Keratinocyte (primary cell): Measurements from ENCODE around the gene KDM8. TPM values are rescaled to one million over a fixed set of nuclear protein-coding genes. Genes with fewer than 3 reads are reported as not detected.

Experiments used
- DNase-seq: peaks from one replicate; pipeline ENCODE4 v3.0.0-alpha.2; 2011; ENCODE audit warnings: low read depth, missing footprints, low spot score
- FAIRE-seq: peaks from 2 replicates; lab custom pipeline; 2011; peaks lifted over from hg19 to GRCh38; lab: Jason Lieb, UNC
- H2AFZ ChIP-seq: 2 replicates; pipeline ENCODE4 v1.6.0; 2012; ENCODE audit warnings: low read length, control low read depth, inconsistent platforms; ENCODE audit not compliant: control insufficient read depth
- H3K27ac ChIP-seq: 2 replicates; pipeline ENCODE4 v1.5.1; 2011; ENCODE audit warnings: low read length; ENCODE audit not compliant: control insufficient read depth, insufficient read depth
- H3K27me3 ChIP-seq: 3 replicates; pipeline ENCODE4 v1.6.0; 2011; ENCODE audit warnings: low read length; ENCODE audit not compliant: control insufficient read depth, insufficient read depth; ENCODE audit errors: extremely low read depth
- H3K36me3 ChIP-seq, 2 experiments: 2 replicates in 1 of 2; 3 replicates in 1 of 2; pipeline ENCODE4 v1.5.1; 2011; ENCODE audit warnings: low read length in 2 of 2, mild to moderate bottlenecking in 1 of 2; ENCODE audit not compliant: control insufficient read depth in 2 of 2, insufficient read depth in 2 of 2; ENCODE audit errors: extremely low read depth in 1 of 2
- H3K4me1 ChIP-seq: 3 replicates; pipeline ENCODE4 v1.5.1; 2011; ENCODE audit warnings: low read length; ENCODE audit not compliant: control insufficient read depth, insufficient read depth; ENCODE audit errors: extremely low read depth
- H3K4me2 ChIP-seq: 3 replicates; pipeline ENCODE4 v1.6.0; 2011; ENCODE audit warnings: low read depth, low read length; ENCODE audit not compliant: control insufficient read depth, insufficient read depth; ENCODE audit errors: extremely low read depth
- H3K4me3 ChIP-seq, 3 experiments: fragments of 200-600 bp in 1 of 3; sonication (generic) in 1 of 3; 2 replicates in 2 of 3; 3 replicates in 1 of 3; pipeline ENCODE4 v1.5.1; 2011 to 2016; ENCODE audit warnings: low read length in 3 of 3, mild to moderate bottlenecking in 3 of 3, control low read depth in 2 of 3, inconsistent platforms in 1 of 3, low read depth in 1 of 3, mixed read lengths in 1 of 3, mixed run types in 1 of 3, moderate library complexity in 1 of 3; ENCODE audit not compliant: control insufficient read depth in 2 of 3, insufficient read depth in 2 of 3; ENCODE audit errors: extremely low read depth in 1 of 3
- H3K79me2 ChIP-seq: 2 replicates; pipeline ENCODE4 v1.6.0; 2012; ENCODE audit warnings: low read length; ENCODE audit not compliant: control insufficient read depth, insufficient read depth
- H3K9ac ChIP-seq: 3 replicates; pipeline ENCODE4 v1.6.0; 2011; ENCODE audit warnings: low read length; ENCODE audit not compliant: control insufficient read depth, insufficient read depth; ENCODE audit errors: extremely low read depth
- H3K9me1 ChIP-seq: 3 replicates; pipeline ENCODE4 v1.6.0; 2011; ENCODE audit warnings: low read length; ENCODE audit not compliant: control insufficient read depth, insufficient read depth; ENCODE audit errors: extremely low read depth
- H3K9me3 ChIP-seq: 2 replicates; pipeline ENCODE4 v1.5.1; 2012; ENCODE audit warnings: low read depth, low read length; ENCODE audit not compliant: control insufficient read depth
- H4K20me1 ChIP-seq: 3 replicates; pipeline ENCODE4 v1.6.0; 2011; ENCODE audit warnings: low read length; ENCODE audit not compliant: control insufficient read depth, insufficient read depth; ENCODE audit errors: extremely low read depth
- EZH2 ChIP-seq: IDR thresholded peaks from one replicate; pipeline ENCODE4 v1.6.1; 2012; ENCODE audit warnings: inconsistent platforms, mild to moderate bottlenecking, low read length, moderate library complexity
- dilution Hi-C: fragments of 300-500 bp; cut with MboI; formaldehyde crosslinking; loops from one replicate; pipeline ENCODE4 v1.7.0; 2020; ENCODE audit warnings: low sequenced_read_pairs; ENCODE audit not compliant: extremely low pct_ligation_motif_present
- polyA plus RNA-seq, 5 experiments: library from polyadenylated mRNA; depleted of rRNA in 3 of 5; stranded (reverse) in 3 of 5; stranded (forward) in 1 of 5; unstranded in 1 of 5; fragments of >200 nt; gene quantifications; 1 replicate in 1 of 5; 2 replicates in 3 of 5; 3 replicates in 1 of 5; pipeline versions ENCODE4 v1.2.1 to v1.2.3, GENCODE V29; 2011 to 2012; ENCODE audit warnings: missing spikeins in 2 of 5, low read depth in 1 of 5, low replicate concordance in 1 of 5
- TF ChIP-seq, protein P1 (sequence below), 3 experiments: IDR thresholded peaks in 1 of 3; conservative IDR thresholded peaks in 1 of 3; optimal IDR thresholded peaks in 1 of 3; 2 replicates in 2 of 3; 3 replicates in 1 of 3; pipeline versions ENCODE3 to v1.5.1; 2011; ENCODE audit warnings: low read length in 3 of 3, mild to moderate bottlenecking in 3 of 3, moderate library complexity in 2 of 3, control low read depth in 1 of 3, inconsistent platforms in 1 of 3; ENCODE audit not compliant: insufficient read depth in 2 of 3; ENCODE audit errors: extremely low read depth in 1 of 3

KDM8 gene
- polyA plus RNA-seq, 1 donor (not counting 4 experiments of a cell fraction or from before 2014, with no cell fraction given) = 1.5 TPM

DNA sequence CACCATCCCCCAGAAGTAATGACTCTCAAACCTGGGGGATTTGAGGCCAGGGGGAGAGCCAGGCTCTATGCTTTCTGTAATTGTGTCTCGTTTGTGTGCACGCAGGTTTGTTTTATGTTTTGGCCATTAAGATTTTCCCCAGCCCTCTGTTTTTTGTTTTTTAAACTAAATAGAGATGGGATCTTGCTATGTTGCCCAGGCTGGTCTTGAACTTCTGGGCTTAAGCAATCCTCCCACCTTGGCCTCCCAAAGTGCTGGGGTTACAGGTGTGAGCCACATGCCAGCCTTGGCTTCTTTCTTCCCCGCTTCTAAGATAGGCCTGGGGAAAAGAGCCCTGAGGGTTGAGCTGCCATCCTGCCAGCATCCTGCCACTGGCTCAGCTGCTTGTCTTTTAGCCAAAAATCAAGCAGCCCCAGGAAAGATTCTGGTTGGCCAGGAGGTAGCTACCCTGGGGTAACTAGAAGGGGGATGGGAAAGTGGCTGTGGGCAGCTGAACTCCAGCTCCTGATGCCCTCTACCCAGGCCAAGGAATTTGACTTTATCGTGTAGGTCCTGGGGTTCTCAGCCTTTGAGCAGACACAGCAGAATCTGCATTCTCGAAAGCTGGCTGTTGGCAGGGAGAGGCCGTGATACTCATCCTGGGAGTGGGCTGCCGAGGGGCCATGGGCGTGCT lies 18.4 kb downstream of the KDM8 start:
- dilution Hi-C loops = no loop called here
- Histone ChIP-seq H3K4me3 (no peak overlapping the region), H3K36me3 (peaks cover 6 to 20% of the 10 kb centered on the region in 2 experiments), H4K20me1 (no peaks in the 10 kb centered on the region), H3K27ac (no peak overlapping the region), H3K9me3 (no peaks in the 10 kb centered on the region), H2AFZ (no peak overlapping the region), H3K4me2 (no peak overlapping the region), H3K79me2 (no peaks in the 10 kb centered on the region), H3K9me1 (no peaks in the 10 kb centered on the region), H3K4me1 (peaks cover 7% of the 10 kb centered on the region), H3K27me3 (no peaks in the 10 kb centered on the region), H3K9ac (no peak overlapping the region)
- no peak for FAIRE-seq
- no peak for DNase-seq
- TF ChIP-seq, protein P1, sequence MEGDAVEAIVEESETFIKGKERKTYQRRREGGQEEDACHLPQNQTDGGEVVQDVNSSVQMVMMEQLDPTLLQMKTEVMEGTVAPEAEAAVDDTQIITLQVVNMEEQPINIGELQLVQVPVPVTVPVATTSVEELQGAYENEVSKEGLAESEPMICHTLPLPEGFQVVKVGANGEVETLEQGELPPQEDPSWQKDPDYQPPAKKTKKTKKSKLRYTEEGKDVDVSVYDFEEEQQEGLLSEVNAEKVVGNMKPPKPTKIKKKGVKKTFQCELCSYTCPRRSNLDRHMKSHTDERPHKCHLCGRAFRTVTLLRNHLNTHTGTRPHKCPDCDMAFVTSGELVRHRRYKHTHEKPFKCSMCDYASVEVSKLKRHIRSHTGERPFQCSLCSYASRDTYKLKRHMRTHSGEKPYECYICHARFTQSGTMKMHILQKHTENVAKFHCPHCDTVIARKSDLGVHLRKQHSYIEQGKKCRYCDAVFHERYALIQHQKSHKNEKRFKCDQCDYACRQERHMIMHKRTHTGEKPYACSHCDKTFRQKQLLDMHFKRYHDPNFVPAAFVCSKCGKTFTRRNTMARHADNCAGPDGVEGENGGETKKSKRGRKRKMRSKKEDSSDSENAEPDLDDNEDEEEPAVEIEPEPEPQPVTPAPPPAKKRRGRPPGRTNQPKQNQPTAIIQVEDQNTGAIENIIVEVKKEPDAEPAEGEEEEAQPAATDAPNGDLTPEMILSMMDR (optimal IDR thresholded peaks at IDR 0.05 in 1 of 3, IDR thresholded peaks at IDR 0.05 in 1 of 3, conservative IDR thresholded peaks at IDR 0.05 in 1 of 3; ENCODE audit: extremely low read depth in 1 of 3, insufficient read depth in 2 of 3, low read length in 3 of 3) = no peak
- TF ChIP-seq EZH2 = no peak

GRCh38 chr16:27222249-27223225 lies 19.2 kb downstream of the KDM8 start:
- Histone ChIP-seq H3K9me1 (no peaks in the 10 kb centered on the region), H2AFZ (no peak overlapping the region), H3K9me3 (no peaks in the 10 kb centered on the region), H3K4me2 (no peak overlapping the region), H3K4me3 (no peak overlapping the region), H3K27me3 (no peaks in the 10 kb centered on the region), H4K20me1 (no peaks in the 10 kb centered on the region), H3K36me3 (peaks cover 6 to 22% of the 10 kb centered on the region in 2 experiments), H3K79me2 (no peaks in the 10 kb centered on the region), H3K9ac (no peak overlapping the region), H3K27ac (no peak overlapping the region), H3K4me1 (peaks cover 10% of the 10 kb centered on the region)
- dilution Hi-C loops = no loop called here
- TF ChIP-seq, protein P1 (optimal IDR thresholded peaks at IDR 0.05 in 1 of 3, IDR thresholded peaks at IDR 0.05 in 1 of 3, conservative IDR thresholded peaks at IDR 0.05 in 1 of 3; ENCODE audit: extremely low read depth in 1 of 3, insufficient read depth in 2 of 3, low read length in 3 of 3) = no peak
- no peak for TF ChIP-seq EZH2
- FAIRE-seq (no peak), DNase-seq (no peak)
